Stimulated activated naive CD4-positive, alpha-beta T cell treated with Interleukin-2 at 50 U/mL for 16 hours (primary cell): Measurements from ENCODE around the gene ADCY4.

Experiments
- DNase-seq: peaks from one replicate; lab custom pipeline; 2025; lab: John Stamatoyannopoulos, UW

ADCY4 gene

GRCh38 chr14:24315243-24315806 is 19.5 kb downstream of the ADCY4 start:
- no peak for DNase-seq

- no peak for DNase-seq
Measured at GRCh38 chr14:24314377-24315193, 20.3 kb downstream of the ADCY4 start.

GRCh38 chr14:24313913-24314312 is 21.0 kb downstream of the ADCY4 start:
- no peak for DNase-seq

DNA sequence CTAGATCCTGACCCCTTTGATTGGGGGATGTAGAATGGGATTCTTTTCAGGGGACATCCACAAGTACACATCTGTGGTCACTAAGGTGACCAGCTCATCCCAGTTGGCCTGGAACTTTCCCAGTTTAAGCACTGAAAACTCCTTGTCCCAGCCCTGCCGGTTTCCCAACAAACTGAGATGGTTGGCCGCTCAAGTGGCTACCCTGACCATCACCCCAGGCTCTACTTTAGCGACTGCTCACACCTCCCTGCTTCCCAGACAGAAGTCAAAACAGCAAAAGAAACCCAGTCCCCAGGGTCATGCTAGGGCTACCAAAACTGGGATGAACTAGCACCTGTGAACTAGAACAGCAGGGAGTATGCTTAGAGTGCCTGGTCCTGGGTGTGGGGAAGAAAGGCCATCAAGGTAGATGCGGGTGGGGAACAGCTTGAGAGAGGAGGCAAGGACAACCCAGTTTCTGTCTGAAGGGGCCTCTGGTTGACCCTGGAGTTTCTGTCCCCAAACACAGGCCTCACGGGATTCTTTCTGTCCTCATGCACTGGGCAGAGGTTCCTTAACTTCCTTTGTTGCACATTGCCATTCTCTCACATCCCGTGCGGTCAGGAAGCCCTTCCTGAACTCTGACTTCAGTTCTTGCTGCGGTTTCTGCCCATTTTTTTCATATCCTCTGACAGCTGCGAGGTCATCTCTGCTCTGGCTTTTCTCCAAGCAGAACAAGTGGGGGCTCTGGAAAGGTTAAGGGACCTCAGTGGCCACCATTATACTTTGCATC is 21.9 kb downstream of the ADCY4 start:
- DNase-seq, result no peak

GRCh38 chr14:24311837-24312615 is 22.8 kb downstream of the ADCY4 start:
- DNase-seq, result no peak

- DNase-seq, result peak; percentile 61
Measured at GRCh38 chr14:24310646-24311604, 23.9 kb downstream of the ADCY4 start, which contains the start of gene LTB4R. LTB4R (plus strand) TSS chr14:24311502; CDS start chr14:24315652, 4,150 bp downstream.

DNA sequence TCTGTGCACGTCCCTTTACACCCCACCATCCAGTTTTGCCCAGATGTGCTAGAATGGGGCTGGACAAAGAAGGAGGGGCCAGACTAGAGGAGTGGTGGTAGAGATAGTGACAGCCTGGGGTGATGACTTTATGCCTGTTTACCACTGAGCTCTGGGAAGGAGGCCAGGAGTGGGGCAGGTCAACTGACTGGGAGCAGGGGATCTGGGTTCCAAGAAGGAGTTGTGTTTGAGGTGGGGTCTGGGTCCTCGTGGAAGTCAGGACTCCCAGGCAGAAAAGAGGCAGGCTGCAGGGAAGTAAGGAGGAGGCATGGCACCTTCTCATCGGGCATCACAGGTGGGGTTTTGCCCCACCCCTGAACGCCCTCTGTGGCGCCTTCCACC is 24.6 kb downstream of the ADCY4 start:
- DNase-seq, result no peak

- DNase-seq, result no peak
Measured at GRCh38 chr14:24309538-24310264, 25.2 kb downstream of the ADCY4 start, which contains the start of gene LTB4R2. LTB4R2 (plus strand) TSS chr14:24310140; CDS start chr14:24310665, 525 bp downstream.

DNA sequence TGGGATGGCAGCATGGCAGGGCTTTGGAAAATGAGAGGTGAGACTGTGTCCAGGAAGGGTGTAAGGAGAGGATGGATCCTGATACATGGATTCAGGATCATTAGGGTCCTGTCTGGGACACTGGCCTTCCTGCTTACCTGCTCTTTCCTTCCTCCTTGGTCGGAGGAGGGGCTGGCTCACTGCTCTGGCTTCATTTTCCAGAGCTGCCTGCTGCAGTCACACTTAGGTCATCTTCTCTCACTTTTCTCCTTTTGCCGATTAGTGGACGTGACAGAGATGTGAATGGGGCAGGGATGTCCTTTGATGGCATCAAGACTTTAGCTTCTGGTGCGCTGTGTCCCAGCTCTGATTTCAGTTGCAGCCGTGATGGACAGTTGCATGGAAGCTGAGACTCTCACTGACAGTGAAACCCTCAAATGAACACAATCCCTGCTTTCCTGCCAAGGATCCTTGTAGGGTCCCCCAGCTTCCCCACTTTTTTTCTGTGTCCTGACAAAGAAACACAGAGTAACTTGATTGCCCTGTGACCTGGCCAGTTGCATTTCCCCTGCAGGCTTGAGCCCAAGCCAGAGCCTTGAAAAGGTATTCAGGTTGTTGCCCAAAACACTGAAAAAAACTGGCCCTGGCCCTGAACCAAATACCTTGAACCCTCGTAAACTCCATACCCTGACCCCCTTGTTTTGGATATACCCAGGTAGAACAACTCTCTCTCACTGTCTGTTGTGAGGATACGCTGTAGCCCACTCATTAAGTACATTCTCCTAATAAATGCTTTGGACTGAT is 26.3 kb downstream of the ADCY4 start:
- DNase-seq, result no peak

DNA sequence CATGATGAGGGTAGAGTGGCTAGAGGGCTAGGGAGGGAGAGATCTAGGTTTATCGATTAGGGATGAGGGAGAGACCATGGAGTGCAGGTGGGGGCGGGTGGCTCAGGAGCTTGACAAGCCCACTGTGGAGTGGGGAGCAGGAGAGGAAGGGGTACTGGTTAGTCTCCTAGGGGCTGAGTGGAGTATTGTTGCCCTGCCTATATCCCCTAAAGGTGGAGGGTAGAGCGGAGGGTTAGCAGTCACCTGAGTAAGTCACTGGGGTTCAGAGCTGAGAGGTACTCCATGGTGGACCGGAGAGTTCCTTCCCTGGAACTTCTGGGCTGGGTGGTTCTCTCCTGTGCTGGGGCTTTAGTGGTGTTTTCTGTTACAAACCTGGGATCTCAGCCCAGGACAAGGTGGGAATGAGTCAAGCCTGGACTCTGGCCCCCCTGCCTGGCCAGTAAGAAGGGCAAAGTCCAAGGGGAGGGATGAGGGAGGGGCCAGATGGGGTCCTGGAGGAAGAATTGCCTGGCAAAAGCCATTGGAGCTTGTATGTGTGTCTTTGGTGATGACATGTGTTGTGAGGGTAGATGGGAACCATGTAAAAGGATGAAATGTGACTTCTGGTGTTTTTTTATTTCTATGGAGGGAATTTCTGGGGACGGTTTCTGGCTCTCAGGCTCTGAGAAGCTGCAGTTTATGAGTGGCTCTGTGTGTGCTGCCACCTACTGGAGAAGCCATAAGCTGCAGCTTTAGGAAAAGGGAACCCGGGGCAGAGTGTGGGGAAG is 27.1 kb downstream of the ADCY4 start, which contains the start of gene CIDEB:
TSS of gene CIDEB (minus strand) at position 403 of the 767 bp plus-strand sequence. CDS start at position 284, 119 bp downstream.
- peak; percentile 44 for DNase-seq

DNA sequence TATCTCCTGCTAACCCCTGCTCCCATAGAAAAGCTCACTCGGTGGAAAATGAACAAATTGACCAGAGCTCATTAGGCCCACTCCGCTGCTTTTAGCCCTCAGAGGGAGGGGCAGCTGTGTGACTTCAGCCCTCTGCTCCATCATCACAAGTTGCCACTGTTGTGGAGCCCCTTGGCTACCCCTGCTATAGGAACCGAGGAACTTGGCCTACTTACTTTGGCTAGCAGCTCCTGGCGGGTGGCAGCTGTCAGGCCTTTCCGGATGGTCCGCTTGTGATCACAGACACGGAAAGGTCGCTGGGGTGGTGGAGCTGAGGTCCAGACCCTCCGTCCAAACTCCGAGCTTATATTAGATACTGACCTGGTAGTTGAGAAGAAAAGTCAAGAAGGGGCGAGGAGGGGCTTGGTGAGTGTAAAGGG is 27.7 kb downstream of the ADCY4 start:
- DNase-seq, result no peak

GRCh38 chr14:24304019-24304387 is 30.9 kb downstream of the ADCY4 start:
- no peak for DNase-seq

- no peak for DNase-seq
Measured at GRCh38 chr14:24300326-24300980, 34.4 kb downstream of the ADCY4 start.

GRCh38 chr14:24299255-24300191 is 35.3 kb downstream of the ADCY4 start, which contains the start of the genes DHRS1 and NOP9:
DHRS1 (minus strand) TSS chr14:24299780; CDS start chr14:24299106, 674 bp downstream.
NOP9 (plus strand) TSS chr14:24299850; CDS start chr14:24299955, 105 bp downstream.
- peak; percentile 84 for DNase-seq

DNA sequence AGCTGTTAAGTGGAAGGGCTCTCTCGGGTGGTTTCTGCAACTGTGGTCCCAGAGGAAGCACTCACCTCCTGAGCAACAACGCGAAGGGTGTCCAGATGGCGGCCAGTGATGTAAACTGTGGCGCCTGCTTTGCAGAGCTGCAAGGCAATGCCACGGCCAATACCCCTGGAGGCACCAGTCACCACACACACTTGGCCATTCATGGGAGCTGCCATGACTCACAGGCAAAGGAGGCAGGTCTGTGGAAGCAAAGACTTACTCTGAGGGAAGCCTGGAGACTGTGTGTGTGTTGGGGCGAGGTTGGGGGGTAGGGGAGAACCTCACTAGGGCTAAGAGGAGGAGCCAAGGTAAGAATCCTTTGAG is 36.0 kb downstream of the ADCY4 start:
- DNase-seq, result no peak

DNA sequence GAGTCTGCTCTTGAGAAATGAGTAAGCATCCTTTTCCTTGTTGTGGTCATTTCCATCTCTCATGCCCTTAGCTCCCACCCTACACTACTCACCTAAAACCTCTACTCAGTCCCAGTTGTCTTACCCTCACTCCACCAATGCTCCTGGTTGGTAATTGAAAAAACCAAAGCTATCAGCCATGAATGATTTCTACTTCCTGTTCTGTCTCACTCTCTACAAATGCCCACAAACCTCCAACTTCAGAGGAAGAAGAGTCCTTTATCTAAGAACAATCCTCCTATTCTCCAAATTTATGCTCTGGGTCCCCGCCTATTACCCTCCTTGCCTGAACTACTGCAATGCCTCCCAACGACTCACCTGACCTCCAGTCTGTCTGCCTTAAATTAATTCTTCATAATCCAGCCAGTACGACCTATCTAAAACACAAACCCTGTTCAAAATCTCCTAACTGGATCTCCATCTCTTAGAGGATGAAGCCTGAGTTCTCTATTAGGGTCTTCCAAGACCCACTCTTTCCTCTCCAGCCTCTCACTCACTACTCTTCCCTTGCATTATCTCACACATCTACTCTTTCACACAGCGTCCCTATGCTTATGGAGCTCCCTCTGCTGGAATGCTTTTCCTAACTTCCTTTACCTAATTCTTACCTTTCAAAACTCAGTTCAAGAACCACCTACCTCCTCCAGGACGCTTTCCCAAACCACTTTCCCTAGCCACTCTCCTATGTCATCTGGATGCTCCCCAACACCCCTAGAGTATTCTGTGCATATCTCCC is 37.5 kb downstream of the ADCY4 start:
- no peak for DNase-seq
